ENCODE results near the gene TSC1.

Gene TSC1

DNA sequence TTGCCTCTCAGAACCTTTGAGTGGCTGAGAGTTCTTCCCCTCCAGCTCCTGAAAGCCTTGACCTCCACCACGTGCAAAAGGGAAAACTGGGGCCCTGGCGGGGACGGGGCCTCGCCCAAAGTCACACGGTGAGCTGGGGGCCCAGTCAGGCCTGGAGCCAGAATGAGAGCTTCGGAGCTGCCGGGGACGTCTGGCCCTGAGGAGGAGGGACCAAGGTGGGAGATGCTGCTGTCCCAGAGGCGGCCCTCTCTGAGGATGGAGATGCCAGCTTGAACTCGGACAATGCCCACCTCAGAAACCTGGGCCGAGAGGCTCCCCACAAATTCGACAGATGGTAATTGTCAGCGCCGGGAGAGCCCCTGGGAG lies 67.0 kb downstream of the TSC1 start:
- Histone ChIP-seq H3K9ac (peak overlapping the region; percentile 81), H3K4me1 (peaks cover 34% of the 10 kb centered on the region), H3K36me3 (no peaks in the 10 kb centered on the region), H3K4me3 (peak overlapping the region; percentile 93), H4K20me1 (no peaks in the 10 kb centered on the region), H3K4me2 (peak overlapping the region; percentile 96), H3K9me3 (no peaks in the 10 kb centered on the region), H3K27me3 (no peaks in the 10 kb centered on the region), H3K27ac (no peak overlapping the region)
- TF ChIP-seq Cebpa-rat (IDR thresholded peaks at IDR 0.05) = no peak

DNA sequence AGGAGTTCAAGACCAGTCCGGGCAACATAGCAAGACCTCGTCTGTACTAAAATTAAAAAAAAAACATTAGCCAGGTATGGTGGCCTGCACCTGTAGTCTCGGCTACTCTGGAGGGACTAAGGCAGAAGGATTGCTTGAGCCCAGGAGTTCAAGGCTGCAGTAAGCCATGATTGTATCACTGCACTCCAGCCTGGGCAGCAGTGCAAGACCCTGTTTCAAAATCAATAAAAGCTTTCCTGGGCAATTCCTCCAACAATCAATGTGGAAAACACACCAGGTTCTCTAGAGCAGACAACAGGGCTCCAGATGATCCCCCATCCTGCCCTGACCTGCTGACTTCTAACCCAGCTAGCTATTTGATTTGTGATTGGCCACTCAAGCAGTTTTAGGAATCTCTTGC lies 67.6 kb downstream of the TSC1 start:
- Histone ChIP-seq H3K4me3 (no peak overlapping the region), H3K27me3 (no peaks in the 10 kb centered on the region), H3K27ac (no peak overlapping the region), H3K36me3 (no peaks in the 10 kb centered on the region), H3K9ac (no peak overlapping the region), H3K4me2 (no peak overlapping the region), H4K20me1 (no peaks in the 10 kb centered on the region), H3K4me1 (peaks cover 28% of the 10 kb centered on the region), H3K9me3 (no peaks in the 10 kb centered on the region)
- no peak for TF ChIP-seq Cebpa-rat (IDR thresholded peaks at IDR 0.05)

DNA sequence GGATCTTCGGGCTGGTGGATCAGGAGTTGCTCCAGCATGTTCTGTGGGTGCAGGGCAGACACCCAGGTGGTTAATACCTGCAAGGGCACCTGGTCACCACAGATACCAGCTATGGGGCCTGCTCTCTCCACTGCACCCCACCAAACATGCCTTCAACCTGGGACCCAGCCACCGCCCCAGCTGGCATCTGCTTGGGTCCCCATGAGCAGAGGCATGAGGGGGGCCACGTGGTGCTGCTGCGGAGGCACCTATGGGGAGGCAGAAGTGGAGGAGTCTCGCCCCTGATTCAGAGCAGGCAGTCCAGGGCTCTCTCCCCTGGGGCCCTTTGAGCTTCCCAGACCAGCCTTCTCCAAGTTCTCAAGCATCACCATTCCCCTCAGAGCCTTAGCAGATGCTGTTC lies 69.3 kb downstream of the TSC1 start:
- Histone ChIP-seq H3K9ac (no peak overlapping the region), H3K4me3 (no peak overlapping the region), H3K4me1 (peaks cover 33% of the 10 kb centered on the region), H3K9me3 (no peaks in the 10 kb centered on the region), H4K20me1 (no peaks in the 10 kb centered on the region), H3K27ac (no peak overlapping the region), H3K36me3 (no peaks in the 10 kb centered on the region), H3K27me3 (no peaks in the 10 kb centered on the region), H3K4me2 (no peak overlapping the region)
- no peak for TF ChIP-seq Cebpa-rat (IDR thresholded peaks at IDR 0.05)

DNA sequence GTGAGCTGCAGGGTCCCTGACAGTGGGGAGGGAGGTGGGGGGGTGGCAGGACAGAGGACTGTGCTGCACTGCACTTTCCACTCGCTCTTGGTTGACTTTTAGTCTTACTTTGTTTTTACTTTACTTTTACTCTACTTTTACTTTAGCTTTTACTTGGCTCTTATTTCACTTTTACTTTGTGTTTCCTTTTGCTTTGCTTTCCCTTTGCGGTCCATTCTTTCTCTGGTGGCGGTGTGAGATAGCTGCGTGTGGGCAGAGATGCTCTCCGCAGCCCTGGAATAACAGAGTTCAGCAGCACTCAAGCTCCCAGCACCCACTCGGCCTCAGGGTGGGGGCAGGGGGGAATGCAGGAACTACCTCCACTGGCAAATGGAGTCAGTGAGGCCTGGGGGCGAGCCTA lies 71.0 kb downstream of the TSC1 start:
- H3K36me3 ChIP-seq = no peaks in the 10 kb centered on the region
- no peaks in the 10 kb centered on the region for H3K9me3 ChIP-seq
- no peaks in the 10 kb centered on the region for H3K27me3 ChIP-seq
- no peak for TF ChIP-seq Cebpa-rat (IDR thresholded peaks at IDR 0.05)
- no peak overlapping the region for H3K27ac ChIP-seq
- H4K20me1 ChIP-seq = no peaks in the 10 kb centered on the region
- no peak overlapping the region for H3K4me3 ChIP-seq
- no peak overlapping the region for H3K4me2 ChIP-seq
- H3K9ac ChIP-seq = no peak overlapping the region
- H3K4me1 ChIP-seq = peaks cover 30% of the 10 kb centered on the region

DNA sequence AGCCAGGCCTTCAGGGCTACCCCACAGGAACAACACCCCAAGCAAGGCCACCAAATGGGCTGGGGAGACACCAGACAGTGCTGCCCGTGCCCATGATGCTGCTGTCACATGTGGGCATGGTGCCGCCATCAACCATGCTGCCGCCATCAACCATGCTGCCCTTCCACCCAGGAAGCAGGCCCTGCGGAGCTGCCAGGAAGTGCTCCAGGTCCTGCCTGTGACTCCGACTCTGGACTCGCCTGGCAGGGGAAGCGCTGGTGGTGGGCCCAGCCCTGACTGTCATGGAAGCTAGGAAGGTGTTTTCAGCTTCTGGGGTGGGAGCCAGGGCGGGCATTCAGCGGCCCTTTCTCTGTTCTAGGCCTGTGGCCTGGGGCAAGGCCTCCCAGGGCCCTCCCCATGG lies 75.2 kb downstream of the TSC1 start:
- H3K36me3 ChIP-seq = no peaks in the 10 kb centered on the region
- peak overlapping the region; percentile 59 for H3K27ac ChIP-seq
- H3K9me3 ChIP-seq = no peaks in the 10 kb centered on the region
- no peak overlapping the region for H3K9ac ChIP-seq
- TF ChIP-seq Cebpa-rat (IDR thresholded peaks at IDR 0.05) = no peak
- H3K4me3 ChIP-seq = no peak overlapping the region
- no peaks in the 10 kb centered on the region for H3K27me3 ChIP-seq
- no peaks in the 10 kb centered on the region for H4K20me1 ChIP-seq
- H3K4me2 ChIP-seq = peak overlapping the region; percentile 78
- H3K4me1 ChIP-seq = peaks cover 23% of the 10 kb centered on the region

DNA sequence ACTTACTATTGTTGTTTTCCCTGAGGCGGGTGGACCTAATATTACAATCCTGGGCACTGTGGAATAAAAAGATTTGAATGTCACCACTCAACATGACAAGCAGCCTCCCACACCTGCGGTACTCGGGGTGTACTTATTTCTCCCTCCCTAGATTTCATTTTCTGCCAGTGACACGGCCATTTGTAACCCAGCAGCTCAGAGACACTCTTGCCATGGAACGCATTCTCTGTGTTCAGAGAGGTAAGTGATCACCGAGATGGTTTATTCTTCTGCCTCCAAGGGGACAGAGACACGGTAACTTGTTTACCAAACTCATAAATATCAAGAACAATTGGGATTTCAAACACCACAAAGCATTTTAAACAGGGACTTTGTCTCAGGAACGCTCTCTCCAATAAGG lies 77.5 kb downstream of the TSC1 start:
- no peak overlapping the region for H3K27ac ChIP-seq
- no peak overlapping the region for H3K4me2 ChIP-seq
- no peaks in the 10 kb centered on the region for H3K27me3 ChIP-seq
- no peak overlapping the region for H3K4me3 ChIP-seq
- H4K20me1 ChIP-seq = no peaks in the 10 kb centered on the region
- no peaks in the 10 kb centered on the region for H3K9me3 ChIP-seq
- peaks cover 39% of the 10 kb centered on the region for H3K4me1 ChIP-seq
- no peak overlapping the region for H3K9ac ChIP-seq
- no peaks in the 10 kb centered on the region for H3K36me3 ChIP-seq
- TF ChIP-seq Cebpa-rat (IDR thresholded peaks at IDR 0.05) = no peak

DNA sequence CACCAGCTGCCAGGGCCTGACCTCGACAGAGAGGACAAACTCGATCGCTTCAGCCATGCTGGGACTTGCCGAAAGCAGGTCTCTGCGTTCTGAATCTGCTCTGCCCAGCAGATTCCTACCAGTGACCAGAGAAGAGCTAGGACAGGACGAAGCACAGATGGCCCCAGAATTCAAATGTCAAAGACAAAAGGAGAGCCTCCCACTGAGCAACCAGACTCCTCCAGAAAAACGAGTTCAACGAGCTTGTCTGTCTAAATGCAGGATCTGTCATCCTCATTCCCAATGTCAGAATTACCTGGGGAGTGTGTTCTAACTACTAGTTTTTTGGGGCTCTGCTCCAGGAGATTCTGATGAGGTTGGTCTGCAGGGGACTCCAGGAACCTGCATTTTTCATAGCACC lies 79.7 kb downstream of the TSC1 start:
- H3K27ac ChIP-seq = no peak overlapping the region

DNA sequence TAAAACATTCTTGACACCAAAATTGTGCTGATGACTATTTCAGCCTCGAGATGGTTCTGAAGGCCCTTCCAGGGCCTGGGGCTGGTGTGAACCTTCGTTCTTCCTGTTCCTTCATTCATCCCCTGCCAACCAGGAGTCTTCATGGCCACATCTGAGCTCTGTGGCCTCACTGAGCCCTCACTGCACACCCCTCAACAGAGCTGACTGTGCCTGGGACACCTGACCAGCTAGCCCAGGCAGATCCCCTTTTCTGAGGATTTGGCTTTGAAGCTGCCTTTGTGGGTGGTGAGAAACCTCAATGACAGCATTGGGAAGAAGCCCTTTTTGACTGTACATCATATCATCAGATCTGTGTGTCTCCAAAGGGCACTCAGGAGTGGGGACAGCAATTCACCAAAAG lies 80.1 kb downstream of the TSC1 start:
- no peaks in the 10 kb centered on the region for H3K36me3 ChIP-seq
- no peak overlapping the region for H3K4me2 ChIP-seq
- H3K27me3 ChIP-seq = no peaks in the 10 kb centered on the region
- no peaks in the 10 kb centered on the region for H4K20me1 ChIP-seq
- H3K9ac ChIP-seq = no peak overlapping the region
- H3K27ac ChIP-seq = no peak overlapping the region
- H3K4me1 ChIP-seq = peaks cover 36% of the 10 kb centered on the region
- H3K9me3 ChIP-seq = no peaks in the 10 kb centered on the region
- no peak for TF ChIP-seq Cebpa-rat (IDR thresholded peaks at IDR 0.05)
- H3K4me3 ChIP-seq = no peak overlapping the region

More for the DNA sequence above, 79.7 kb downstream of the TSC1 start:
- TF ChIP-seq Cebpa-rat (IDR thresholded peaks at IDR 0.05) = no peak
- H3K4me2 ChIP-seq = no peak overlapping the region
- H3K4me1 ChIP-seq = peaks cover 40% of the 10 kb centered on the region
- H3K4me3 ChIP-seq = no peak overlapping the region
- no peaks in the 10 kb centered on the region for H3K36me3 ChIP-seq
- no peaks in the 10 kb centered on the region for H3K9me3 ChIP-seq
- H3K9ac ChIP-seq = no peak overlapping the region
- no peaks in the 10 kb centered on the region for H4K20me1 ChIP-seq
- no peaks in the 10 kb centered on the region for H3K27me3 ChIP-seq

DNA sequence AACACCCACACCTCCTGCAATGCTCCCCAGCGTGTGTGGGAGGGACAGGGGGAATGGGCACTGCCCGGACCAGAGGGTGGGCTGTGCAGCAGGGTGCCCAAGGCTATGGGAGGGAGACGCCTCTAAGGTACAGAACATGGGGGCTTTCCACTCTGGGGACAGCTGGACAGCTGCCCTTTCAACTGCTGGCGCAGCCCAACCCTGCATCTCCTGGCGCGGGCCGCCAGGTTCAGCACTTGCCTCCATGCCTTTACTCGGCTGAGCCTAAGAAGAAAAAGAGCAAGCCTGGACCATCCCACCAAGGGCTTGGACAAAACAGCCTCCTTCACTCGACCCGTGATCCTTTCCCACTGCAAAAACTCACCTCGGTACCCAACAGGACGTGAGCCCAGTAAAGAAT lies 81.3 kb downstream of the TSC1 start:
- H3K9me3 ChIP-seq = no peaks in the 10 kb centered on the region
- H3K4me3 ChIP-seq = no peak overlapping the region
- no peak overlapping the region for H3K9ac ChIP-seq
- peaks cover 42% of the 10 kb centered on the region for H3K4me1 ChIP-seq
- TF ChIP-seq Cebpa-rat (IDR thresholded peaks at IDR 0.05) = no peak
- H3K4me2 ChIP-seq = peak overlapping the region; percentile 56
- no peaks in the 10 kb centered on the region for H4K20me1 ChIP-seq
- no peaks in the 10 kb centered on the region for H3K36me3 ChIP-seq
- H3K27me3 ChIP-seq = peaks cover 7% of the 10 kb centered on the region; the same call in 1 of the 2 replicates
- no peak overlapping the region for H3K27ac ChIP-seq

DNA sequence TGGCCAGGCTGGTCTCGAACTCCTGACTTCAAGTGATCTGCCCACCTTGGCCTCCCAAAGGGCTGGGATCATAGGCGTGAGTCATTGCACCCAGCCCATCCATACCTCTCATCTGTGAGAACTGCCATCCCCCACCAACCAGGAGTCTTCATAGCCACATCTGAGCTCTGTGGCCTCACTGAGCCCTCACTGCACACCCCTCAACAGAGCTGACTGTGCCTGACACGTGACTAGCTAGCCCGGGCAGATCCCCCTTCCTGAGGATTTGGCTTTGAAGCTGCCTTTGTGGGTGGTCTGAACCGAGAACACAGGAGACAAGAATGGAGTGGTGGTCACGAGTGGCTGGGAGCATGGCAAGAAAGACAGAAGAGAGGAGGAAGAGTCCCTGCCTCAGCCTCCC lies 81.9 kb downstream of the TSC1 start:
- peaks cover 13% of the 10 kb centered on the region; the same call in 1 of the 2 replicates for H3K27me3 ChIP-seq
- TF ChIP-seq Cebpa-rat (IDR thresholded peaks at IDR 0.05) = no peak
- no peaks in the 10 kb centered on the region for H3K36me3 ChIP-seq

DNA sequence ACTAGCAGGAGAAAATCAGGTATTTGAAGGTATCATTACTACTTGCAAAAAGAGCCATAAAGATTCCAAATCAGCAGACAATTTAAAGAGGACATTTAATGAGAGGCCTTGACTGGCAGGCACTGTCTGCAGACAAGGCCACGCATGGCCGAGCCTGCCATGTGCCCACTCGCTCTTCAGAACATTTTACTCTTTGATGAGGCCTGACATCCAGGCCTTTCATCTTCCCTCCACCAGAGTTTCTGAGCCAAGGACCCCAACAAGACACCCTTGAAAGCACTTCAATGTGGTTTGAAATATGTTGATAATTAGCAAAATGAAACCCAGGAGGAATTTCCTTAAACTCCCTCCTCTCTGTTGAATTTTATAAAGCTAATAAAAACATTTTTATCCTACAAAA lies 82.8 kb downstream of the TSC1 start:
- no peaks in the 10 kb centered on the region for H3K36me3 ChIP-seq
- H3K4me2 ChIP-seq = peak overlapping the region; percentile 56
- no peaks in the 10 kb centered on the region for H3K9me3 ChIP-seq
- H3K27ac ChIP-seq = no peak overlapping the region
- H3K27me3 ChIP-seq = peaks cover 16% of the 10 kb centered on the region; the same call in 1 of the 2 replicates
- no peaks in the 10 kb centered on the region for H4K20me1 ChIP-seq
- H3K4me1 ChIP-seq = peaks cover 57% of the 10 kb centered on the region
- no peak for TF ChIP-seq Cebpa-rat (IDR thresholded peaks at IDR 0.05)
- no peak overlapping the region for H3K9ac ChIP-seq
- H3K4me3 ChIP-seq = no peak overlapping the region

More for the DNA sequence above, 81.9 kb downstream of the TSC1 start:
- Histone ChIP-seq H3K9ac (no peak overlapping the region), H3K4me2 (peak overlapping the region; percentile 56), H3K27ac (no peak overlapping the region), H3K4me1 (peaks cover 48% of the 10 kb centered on the region), H3K4me3 (no peak overlapping the region), H4K20me1 (no peaks in the 10 kb centered on the region), H3K9me3 (no peaks in the 10 kb centered on the region)

All from BLaER1 (cell line).